Measurements from ENCODE around the gene PRR3. TPM values are rescaled to one million over a fixed set of nuclear protein-coding genes. Genes with fewer than 3 reads are reported as not detected.

The PRR3 gene
- polyA plus RNA-seq, 1 of the 3 experiments (the other 2 are of a cell fraction) = 21.2 TPM

GRCh38 chr6:30601436-30601814 lies 44.3 kb downstream of the PRR3 start:
- Histone ChIP-seq H3K4me2 (no peak overlapping the region), H3K9ac (no peak overlapping the region), H3K4me1 (ENCODE audit: control insufficient read depth in 1 of 2, insufficient read depth in 2 of 2, low read depth in 1 of 2, low read length in 1 of 2) (no peaks in the 10 kb centered on the region), H3F3A (replicated peaks; ENCODE audit: insufficient read depth) (peaks cover 35% of the 10 kb centered on the region), H3K27ac (ENCODE audit: low read depth in 2 of 2, low read length in 1 of 2) (no peak overlapping the region), H3K4me3 (ENCODE audit: low read depth in 2 of 2, low read length in 1 of 2) (no peak overlapping the region), H2AFZ (ENCODE audit: low read depth) (no peak overlapping the region), H3K79me2 (ENCODE audit: insufficient read depth) (no peaks in the 10 kb centered on the region), H3K36me3 (replicated peaks in 1 of 2; ENCODE audit: control insufficient read depth in 1 of 2, insufficient read depth in 2 of 2, low read length in 1 of 2) (peaks cover 39 to 61% of the 10 kb centered on the region in 2 experiments), H3K27me3 (ENCODE audit: insufficient read depth) (no peaks in the 10 kb centered on the region), H3K9me3 (no peaks in the 10 kb centered on the region), H4K20me1 (ENCODE audit: insufficient read depth) (no peaks in the 10 kb centered on the region), H3K9me2 (no peaks in the 10 kb centered on the region)
- POLR2A ChIA-PET = interaction anchor here (1.2 to 2.4 kb wide), 5 partner anchors 8 to 14 kb away, joined by 3 to 18 read pairs (median 6); no protein-coding TSS in a partner anchor
- DNase-seq = no peak
- CTCF ChIA-PET = interaction anchor here (1.6 to 9.9 kb wide), 3 partner anchors 9 to 57 kb away, joined by 7 to 118 read pairs (median 18); no protein-coding TSS in a partner anchor
- TF ChIP-seq EP300 (IDR thresholded peaks at IDR 0.05; ENCODE audit: borderline replicate concordance in 1 of 2, low read depth in 1 of 2, low read length in 1 of 2) (no peak), RXRA (IDR thresholded peaks at IDR 0.05; ENCODE audit: borderline replicate concordance, low read depth) (no peak), SIN3A (IDR thresholded peaks at IDR 0.05; ENCODE audit: borderline replicate concordance, low read depth, low read length) (no peak), USF1 (IDR thresholded peaks at IDR 0.05; ENCODE audit: borderline replicate concordance, low read depth) (no peak), REST (IDR thresholded peaks at IDR 0.05; ENCODE audit: low read depth, low read length) (no peak), TEAD4 (IDR thresholded peaks at IDR 0.05; ENCODE audit: borderline replicate concordance, insufficient read depth) (no peak), FOXJ3 (CRISPR knock-in tag; IDR thresholded peaks at IDR 0.05) (no peak), EZH2phosphoT487 (IDR thresholded peaks at IDR 0.05; ENCODE audit: borderline replicate concordance, low read depth) (no peak), ZBTB33 (IDR thresholded peaks at IDR 0.05; ENCODE audit: borderline replicate concordance, low read depth) (no peak), SMC3 (IDR thresholded peaks at IDR 0.05; ENCODE audit: low read depth, low read length) (no peak), GATA2 (CRISPR knock-in tag; IDR thresholded peaks at IDR 0.05) (no peak), MXI1 (IDR thresholded peaks at IDR 0.05; ENCODE audit: low read depth, low read length) (no peak), YY1 (IDR thresholded peaks at IDR 0.05; ENCODE audit: low read depth) (no peak), MAX (IDR thresholded peaks at IDR 0.05; ENCODE audit: low read depth) (no peak), CTCF (IDR thresholded peaks at IDR 0.05) (no peak)
- WGBS (ENCODE audit: low lambda C conversion rate) = 90% methylated on average over 6 of the region's 6 CpGs
